ENCODE results near the gene FBXL17.

Gene FBXL17

DNA sequence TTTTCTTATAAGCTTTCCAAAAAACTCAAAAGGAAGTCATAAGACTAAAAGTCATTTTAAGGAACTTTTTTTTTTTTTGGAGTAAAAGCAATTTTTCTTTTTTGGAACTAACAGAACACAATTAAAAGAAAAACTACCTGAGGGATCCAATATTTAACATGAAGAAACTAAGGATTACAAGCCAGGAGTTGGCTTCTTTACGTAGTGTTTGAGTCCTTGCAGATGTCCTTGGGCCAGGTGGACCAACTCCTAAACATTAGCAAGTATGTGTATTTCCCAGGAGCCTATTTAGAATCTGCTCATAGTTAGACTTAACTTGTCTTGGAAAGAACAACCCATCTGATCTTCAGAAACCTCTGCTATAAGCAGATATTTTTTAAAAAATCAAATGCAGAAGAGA, 557.1 kb downstream of the FBXL17 start:
- H3K4me2 ChIP-seq (ENCODE audit: low read depth, low read length, poor library complexity, severe bottlenecking), result no peak overlapping the region
- no peak overlapping the region for H3K4me3 ChIP-seq (ENCODE audit: insufficient read depth, low read length, poor library complexity, severe bottlenecking)
- no peaks in the 10 kb centered on the region for H4K20me1 ChIP-seq (ENCODE audit: low read depth, low read length)
- H3K9me2 ChIP-seq (replicated peaks; ENCODE audit: insufficient read depth, low read length), result no peaks in the 10 kb centered on the region
- no peak overlapping the region for H3K27ac ChIP-seq (ENCODE audit: low read depth, low read length)
- no peaks in the 10 kb centered on the region for H3K27me3 ChIP-seq (ENCODE audit: low read length)
- no peaks in the 10 kb centered on the region for H3K79me2 ChIP-seq (ENCODE audit: insufficient read depth, low read length)
- no peaks in the 10 kb centered on the region for H3F3A ChIP-seq (ENCODE audit: insufficient read depth)
- TF ChIP-seq EZH2phosphoT487 (conservative IDR thresholded peaks at IDR 0.05; ENCODE audit: low read length) (no peak), CTCF (IDR thresholded peaks at IDR 0.05; ENCODE audit: insufficient read depth, low read length, poor library complexity, severe bottlenecking) (no peak)
- H3K36me3 ChIP-seq (ENCODE audit: low read length), result no peaks in the 10 kb centered on the region
- no peaks in the 10 kb centered on the region for H3K9me3 ChIP-seq (ENCODE audit: insufficient read depth, low read length)
- no peak overlapping the region for H3K9ac ChIP-seq (ENCODE audit: low read length)
- no peak overlapping the region for H2AFZ ChIP-seq (ENCODE audit: low read depth, low read length, severe bottlenecking)

GRCh38 chr5:107821288-107821687, 560.6 kb downstream of the FBXL17 start:
- H3K4me2 ChIP-seq (ENCODE audit: low read depth, low read length, poor library complexity, severe bottlenecking), result no peak overlapping the region
- no peak overlapping the region for H3K9ac ChIP-seq (ENCODE audit: low read length)
- no peaks in the 10 kb centered on the region for H3K9me3 ChIP-seq (ENCODE audit: insufficient read depth, low read length)
- H3K36me3 ChIP-seq (ENCODE audit: low read length), result no peaks in the 10 kb centered on the region
- H3K27ac ChIP-seq (ENCODE audit: low read depth, low read length), result no peak overlapping the region
- H3F3A ChIP-seq (ENCODE audit: insufficient read depth), result no peaks in the 10 kb centered on the region
- H3K4me3 ChIP-seq (ENCODE audit: insufficient read depth, low read length, poor library complexity, severe bottlenecking), result no peak overlapping the region
- TF ChIP-seq EZH2phosphoT487 (conservative IDR thresholded peaks at IDR 0.05; ENCODE audit: low read length) (no peak), CTCF (IDR thresholded peaks at IDR 0.05; ENCODE audit: insufficient read depth, low read length, poor library complexity, severe bottlenecking) (no peak)
- H2AFZ ChIP-seq (ENCODE audit: low read depth, low read length, severe bottlenecking), result no peak overlapping the region
- H3K27me3 ChIP-seq (ENCODE audit: low read length), result no peaks in the 10 kb centered on the region
- H4K20me1 ChIP-seq (ENCODE audit: low read depth, low read length), result no peaks in the 10 kb centered on the region
- H3K79me2 ChIP-seq (ENCODE audit: insufficient read depth, low read length), result no peaks in the 10 kb centered on the region
- no peaks in the 10 kb centered on the region for H3K9me2 ChIP-seq (replicated peaks; ENCODE audit: insufficient read depth, low read length)

- Histone ChIP-seq H3K9me3 (ENCODE audit: insufficient read depth, low read length) (no peaks in the 10 kb centered on the region), H3K4me3 (ENCODE audit: insufficient read depth, low read length, poor library complexity, severe bottlenecking) (no peak overlapping the region), H3K36me3 (ENCODE audit: low read length) (no peaks in the 10 kb centered on the region), H3K9ac (ENCODE audit: low read length) (no peak overlapping the region), H3K4me2 (ENCODE audit: low read depth, low read length, poor library complexity, severe bottlenecking) (no peak overlapping the region), H2AFZ (ENCODE audit: low read depth, low read length, severe bottlenecking) (no peak overlapping the region), H3K27ac (ENCODE audit: low read depth, low read length) (no peak overlapping the region), H4K20me1 (ENCODE audit: low read depth, low read length) (no peaks in the 10 kb centered on the region), H3F3A (ENCODE audit: insufficient read depth) (no peaks in the 10 kb centered on the region), H3K27me3 (ENCODE audit: low read length) (no peaks in the 10 kb centered on the region), H3K79me2 (ENCODE audit: insufficient read depth, low read length) (no peaks in the 10 kb centered on the region), H3K9me2 (replicated peaks; ENCODE audit: insufficient read depth, low read length) (no peaks in the 10 kb centered on the region)
- TF ChIP-seq EZH2phosphoT487 (conservative IDR thresholded peaks at IDR 0.05; ENCODE audit: low read length) (no peak), CTCF (IDR thresholded peaks at IDR 0.05; ENCODE audit: insufficient read depth, low read length, poor library complexity, severe bottlenecking) (no peak)
Measured at GRCh38 chr5:107820429-107820828, 561.5 kb downstream of the FBXL17 start.

All from SU-DHL-6 (cell line).